HG02840 (cell line): ENCODE data around the gene ENG.
"Not testable (repeated sequence)": the region's sequence is repeated elsewhere in the genome, so short reads cannot be mapped to it uniquely, and the experiment has no call there.

ENCODE experiments used
- ATAC-seq: cut with Tn5 transposase; IDR thresholded peaks from one replicate; pipeline ENCODE4 v1.9.1; 2021; ENCODE audit warnings: mild to moderate bottlenecking, moderate library complexity, moderate number of reproducible peaks; ENCODE audit not compliant: unreplicated experiment, low FRiP score

The ENG gene

GRCh38 chr9:127854184-127854806, at the start of gene ENG:
TSS of gene ENG (minus strand) at chr9:127854658. CDS start at chr9:127854355, 303 bp downstream.
- no peak for ATAC-seq

GRCh38 chr9:127903557-127904475, 49.4 kb upstream of the ENG start:
- no peak for ATAC-seq

- ATAC-seq: no peak
These were observed 44.9 kb upstream of the ENG start, which contains the start of gene ST6GALNAC6 for GRCh38 chr9:127899128-127899943. TSS of gene ST6GALNAC6 (minus strand) at chr9:127899603. CDS start at chr9:127897981, 1,622 bp downstream.

GRCh38 chr9:127898433-127899127, 44.1 kb upstream of the ENG start:
- ATAC-seq: no peak

GRCh38 chr9:127897193-127897692, 42.8 kb upstream of the ENG start:
- ATAC-seq: no peak

- no peak for ATAC-seq
These were observed 42.1 kb upstream of the ENG start for GRCh38 chr9:127896395-127897192.

GRCh38 chr9:127895811-127896210, 41.4 kb upstream of the ENG start:
- no peak for ATAC-seq

- no peak for ATAC-seq
These were observed 38.9 kb upstream of the ENG start for GRCh38 chr9:127893392-127893791.

- ATAC-seq: no peak
These were observed 38.4 kb upstream of the ENG start for GRCh38 chr9:127892831-127893230.

- ATAC-seq: no peak
These were observed 35.6 kb upstream of the ENG start for GRCh38 chr9:127890053-127890452.

- ATAC-seq: no peak
These were observed 33.3 kb upstream of the ENG start for GRCh38 chr9:127887792-127888191.

GRCh38 chr9:127886401-127886972, 32.0 kb upstream of the ENG start:
- ATAC-seq: no peak

- no peak for ATAC-seq
These were observed 31.2 kb upstream of the ENG start for GRCh38 chr9:127885508-127886281.

GRCh38 chr9:127884976-127885490, 30.6 kb upstream of the ENG start:
- ATAC-seq: no peak

- ATAC-seq: no peak
These were observed 30.0 kb upstream of the ENG start for GRCh38 chr9:127884427-127884911.

GRCh38 chr9:127883959-127884358, 29.5 kb upstream of the ENG start:
- ATAC-seq: no peak

- not testable (repeated sequence) for ATAC-seq
These were observed 27.3 kb upstream of the ENG start for GRCh38 chr9:127881715-127882114.

GRCh38 chr9:127880143-127880542, 25.7 kb upstream of the ENG start:
- ATAC-seq: no peak
